Measurements from ENCODE around the gene PLXNA4.
A peak's percentile ranks its signal among the peaks of the same experiment; 100 is the strongest.
"Not testable (repeated sequence)": the region's sequence is repeated elsewhere in the genome, so short reads cannot be mapped to it uniquely, and the experiment has no call there.

PLXNA4 gene

DNA sequence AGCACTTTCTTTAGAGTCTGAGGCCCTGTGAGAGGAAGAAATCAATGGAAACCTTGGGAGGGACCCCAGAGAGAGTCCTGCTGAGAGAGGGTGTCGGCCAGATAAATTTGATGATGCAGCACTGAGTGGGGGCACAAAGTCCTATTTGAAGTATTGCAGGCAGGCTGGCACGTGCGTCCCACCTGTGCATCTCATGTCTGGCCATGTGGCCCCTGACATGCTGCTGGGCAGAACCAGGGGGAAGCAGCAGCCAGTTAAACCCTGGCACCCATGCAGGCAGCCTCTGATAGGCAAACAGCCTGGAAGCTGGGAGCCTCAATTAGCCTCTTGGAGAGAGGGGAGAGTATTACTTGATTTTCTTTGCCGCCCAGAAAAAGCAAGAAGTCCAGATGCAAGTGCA is 180.9 kb downstream of the PLXNA4 start:
- Histone ChIP-seq H3K4me2 (peak overlapping the region in 8 of 11 experiments; percentile 2 to 39 (median 16); a peak in 6 of 22 replicates), H4K20me1 (no peaks in the 10 kb centered on the region; a peak in 1 of 22 replicates), H3K4me1 (peaks cover 17 to 31% (median 23%) of the 10 kb centered on the region in 10 experiments; a peak in 19 of 20 replicates), H3K4me3 (no peak overlapping the region), H3K9ac (no peak overlapping the region), H3K36me3 (no peaks in the 10 kb centered on the region), H3K27me3 (no peaks in the 10 kb centered on the region), H3K9me3 (replicated peaks in 1 of 11) (no peaks in the 10 kb centered on the region), H3K27ac (no peak overlapping the region)
- no peak for TF ChIP-seq Cebpa-rat (IDR thresholded peaks at IDR 0.05)

- no peak for TF ChIP-seq Cebpa-rat (IDR thresholded peaks at IDR 0.05)
- Histone ChIP-seq H3K36me3 (no peaks in the 10 kb centered on the region), H3K4me2 (peak overlapping the region in 7 of 11 experiments; percentile 2 to 39 (median 27); a peak in 7 of 22 replicates), H3K27ac (no peak overlapping the region), H3K4me3 (no peak overlapping the region), H4K20me1 (no peaks in the 10 kb centered on the region; a peak in 1 of 22 replicates), H3K4me1 (peaks cover 17 to 31% (median 25%) of the 10 kb centered on the region in 10 experiments; a peak in 19 of 20 replicates), H3K9ac (no peak overlapping the region), H3K9me3 (replicated peaks in 1 of 11) (no peaks in the 10 kb centered on the region), H3K27me3 (no peaks in the 10 kb centered on the region)
These were observed 181.7 kb downstream of the PLXNA4 start for GRCh38 chr7:132394283-132395198.

DNA sequence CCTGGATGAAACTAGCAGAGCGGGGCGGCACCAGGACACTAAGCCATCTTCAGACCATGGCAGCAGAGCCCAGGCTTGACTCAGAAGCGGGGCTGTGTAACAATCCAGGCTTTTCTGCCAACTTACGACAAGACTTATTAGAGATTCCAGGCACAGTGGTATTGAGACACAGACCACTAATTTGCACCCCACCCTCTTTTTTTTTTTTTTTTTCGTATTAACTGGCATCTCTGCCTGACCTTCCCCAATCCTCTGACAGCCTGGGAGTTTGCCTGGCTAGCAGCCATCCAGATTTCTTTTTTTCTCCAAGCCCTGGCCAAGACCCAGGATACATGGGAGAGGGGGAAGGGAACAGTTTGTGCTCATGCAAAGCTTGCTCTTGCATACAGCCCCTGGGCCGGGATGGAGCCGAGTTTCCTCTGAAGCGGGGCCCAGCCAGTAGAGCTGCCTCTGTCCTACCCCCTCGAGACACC is 182.4 kb downstream of the PLXNA4 start:
- Histone ChIP-seq H3K4me3 (no peak overlapping the region), H3K4me1 (peaks cover 17 to 31% (median 25%) of the 10 kb centered on the region in 10 experiments; a peak in 19 of 20 replicates), H3K36me3 (no peaks in the 10 kb centered on the region), H3K27me3 (no peaks in the 10 kb centered on the region), H4K20me1 (no peaks in the 10 kb centered on the region), H3K4me2 (no peak overlapping the region), H3K27ac (no peak overlapping the region), H3K9me3 (replicated peaks in 1 of 11) (no peaks in the 10 kb centered on the region), H3K9ac (no peak overlapping the region)
- no peak for TF ChIP-seq Cebpa-rat (IDR thresholded peaks at IDR 0.05)

- Histone ChIP-seq H3K27ac (no peak overlapping the region), H4K20me1 (no peaks in the 10 kb centered on the region), H3K4me3 (no peak overlapping the region), H3K9ac (no peak overlapping the region), H3K9me3 (replicated peaks in 1 of 11) (no peaks in the 10 kb centered on the region), H3K27me3 (no peaks in the 10 kb centered on the region), H3K36me3 (no peaks in the 10 kb centered on the region), H3K4me2 (peak overlapping the region in 1 of 11 experiments; percentile 72; a peak in 2 of 22 replicates), H3K4me1 (peaks cover 17 to 31% (median 25%) of the 10 kb centered on the region in 10 experiments; a peak in 19 of 20 replicates)
- no peak for TF ChIP-seq Cebpa-rat (IDR thresholded peaks at IDR 0.05)
These were observed 183.6 kb downstream of the PLXNA4 start for GRCh38 chr7:132392713-132393112.

- peak overlapping the region in 1 of 11 experiments; percentile 38; a peak in 1 of 22 replicates for H3K9ac ChIP-seq
These were observed 185.6 kb downstream of the PLXNA4 start for GRCh38 chr7:132390705-132391104.

GRCh38 chr7:132390049-132390448 is 186.2 kb downstream of the PLXNA4 start:
- H4K20me1 ChIP-seq; H3K27me3 ChIP-seq; H3K36me3 ChIP-seq; H3K4me3 ChIP-seq; H3K9me3 ChIP-seq (replicated peaks in 1 of 11); H3K9ac ChIP-seq: not testable (repeated sequence)
- peaks cover 5 to 27% (median 14%) of the 10 kb centered on the region in 10 experiments; a peak in 18 of 20 replicates for H3K4me1 ChIP-seq
- H3K4me2 ChIP-seq: peak overlapping the region in 3 of 11 experiments; percentile 23 to 75 (median 67); a peak in 2 of 22 replicates
- peak overlapping the region in 3 of 11 experiments; percentile 31 to 60 (median 50); a peak in 5 of 22 replicates for H3K27ac ChIP-seq

More at GRCh38 chr7:132390705-132391104, 185.6 kb downstream of the PLXNA4 start:
- peak overlapping the region in 4 of 11 experiments; percentile 28 to 60 (median 40); a peak in 7 of 22 replicates for H3K27ac ChIP-seq
- H3K27me3 ChIP-seq: no peaks in the 10 kb centered on the region
- H4K20me1 ChIP-seq: no peaks in the 10 kb centered on the region
- peaks cover 11 to 30% (median 18%) of the 10 kb centered on the region in 10 experiments; a peak in 19 of 20 replicates for H3K4me1 ChIP-seq
- peak overlapping the region in 5 of 11 experiments; percentile 50 to 78 (median 72); a peak in 10 of 22 replicates for H3K4me2 ChIP-seq
- H3K36me3 ChIP-seq: no peaks in the 10 kb centered on the region
- no peak for TF ChIP-seq Cebpa-rat (IDR thresholded peaks at IDR 0.05)
- no peaks in the 10 kb centered on the region for H3K9me3 ChIP-seq (replicated peaks in 1 of 11)
- no peak overlapping the region for H3K4me3 ChIP-seq

DNA sequence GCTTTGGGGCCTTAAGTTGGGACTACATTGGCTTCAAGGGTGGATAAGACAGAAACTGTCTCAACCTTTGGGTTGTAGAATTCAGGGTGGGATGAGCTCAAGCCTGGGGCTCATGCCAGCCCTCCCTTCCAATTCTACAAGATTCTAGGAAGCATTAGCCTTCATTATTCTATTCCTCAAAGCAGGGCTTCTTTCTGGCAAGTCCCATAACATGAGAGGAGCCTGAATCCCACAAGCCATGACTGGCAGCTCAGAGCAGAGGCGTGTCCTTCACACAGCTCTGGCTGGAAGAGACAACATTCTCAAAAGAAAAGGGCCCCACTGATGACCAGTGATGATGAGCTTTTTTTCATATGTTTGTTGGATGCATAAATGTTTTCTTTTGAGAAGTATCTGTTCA is 187.6 kb downstream of the PLXNA4 start:
- Histone ChIP-seq H3K27me3 (no peaks in the 10 kb centered on the region), H4K20me1 (no peaks in the 10 kb centered on the region), H3K9me3 (replicated peaks in 1 of 11) (no peaks in the 10 kb centered on the region), H3K4me1 (peaks cover 0 to 25% (median 6%) of the 10 kb centered on the region in 10 experiments; a peak in 10 of 20 replicates), H3K4me3 (no peak overlapping the region), H3K36me3 (no peaks in the 10 kb centered on the region), H3K4me2 (no peak overlapping the region), H3K27ac (no peak overlapping the region), H3K9ac (no peak overlapping the region)
- TF ChIP-seq Cebpa-rat (IDR thresholded peaks at IDR 0.05): no peak

DNA sequence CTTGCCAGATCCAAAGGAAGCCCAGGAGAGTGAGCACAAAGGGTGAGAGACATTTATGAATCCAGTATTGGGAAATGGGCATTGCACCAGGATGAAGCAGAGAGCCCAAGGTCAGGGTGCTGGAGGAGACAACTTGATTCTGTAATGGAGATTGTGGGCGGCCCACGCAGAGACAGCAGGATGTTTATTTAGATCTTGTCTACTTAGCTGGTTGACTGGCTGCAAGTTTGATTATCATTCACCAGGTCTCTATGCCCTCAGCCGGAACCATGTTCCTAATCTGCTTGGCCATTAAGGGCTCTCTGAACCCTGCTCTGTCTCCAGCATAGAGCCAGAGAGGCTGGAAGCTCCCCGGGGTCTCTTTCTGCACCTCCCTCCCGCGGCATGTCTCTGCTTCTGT is 188.7 kb downstream of the PLXNA4 start:
- Histone ChIP-seq H3K4me3 (no peak overlapping the region), H3K27me3 (no peaks in the 10 kb centered on the region), H3K36me3 (no peaks in the 10 kb centered on the region), H3K27ac (no peak overlapping the region), H3K4me2 (no peak overlapping the region), H3K9me3 (replicated peaks in 1 of 11) (no peaks in the 10 kb centered on the region), H3K4me1 (peaks cover 0 to 25% (median 6%) of the 10 kb centered on the region in 10 experiments; a peak in 10 of 20 replicates), H4K20me1 (no peaks in the 10 kb centered on the region), H3K9ac (no peak overlapping the region)
- TF ChIP-seq Cebpa-rat (IDR thresholded peaks at IDR 0.05): no peak

- no peaks in the 10 kb centered on the region for H3K27me3 ChIP-seq
- no peaks in the 10 kb centered on the region for H3K36me3 ChIP-seq
- no peaks in the 10 kb centered on the region for H3K9me3 ChIP-seq (replicated peaks in 1 of 11)
- no peaks in the 10 kb centered on the region for H4K20me1 ChIP-seq
- no peak overlapping the region for H3K4me2 ChIP-seq
- H3K4me3 ChIP-seq: no peak overlapping the region
- H3K4me1 ChIP-seq: peaks cover 0 to 12% (median 4%) of the 10 kb centered on the region in 10 experiments; a peak in 10 of 20 replicates
- no peak for TF ChIP-seq Cebpa-rat (IDR thresholded peaks at IDR 0.05)
- H3K9ac ChIP-seq: no peak overlapping the region
- no peak overlapping the region for H3K27ac ChIP-seq
These were observed 190.0 kb downstream of the PLXNA4 start for GRCh38 chr7:132386201-132386681.
